ENCODE data around the gene SPECC1L.

Gene SPECC1L

GRCh38 chr22:24341627-24342026 lies 71.0 kb downstream of the SPECC1L start:
- no peak for TF ChIP-seq CTCF (IDR thresholded peaks at IDR 0.05; ENCODE audit: insufficient read depth, low read depth, low read length, missing control alignments)
- H3K4me3 ChIP-seq (ENCODE audit: low read length) = no peak overlapping the region
- no peak for DNase-seq (ENCODE audit: low read depth)

GRCh38 chr22:24350627-24351026 lies 80.0 kb downstream of the SPECC1L start:
- H3K4me3 ChIP-seq (ENCODE audit: low read length) = no peak overlapping the region
- DNase-seq (ENCODE audit: low read depth) = no peak
- TF ChIP-seq CTCF (IDR thresholded peaks at IDR 0.05; ENCODE audit: insufficient read depth, low read depth, low read length, missing control alignments) = no peak

GRCh38 chr22:24353121-24353520 lies 82.5 kb downstream of the SPECC1L start:
- DNase-seq (ENCODE audit: low read depth) = no peak
- no peak overlapping the region for H3K4me3 ChIP-seq (ENCODE audit: low read length)
- TF ChIP-seq CTCF (IDR thresholded peaks at IDR 0.05; ENCODE audit: insufficient read depth, low read depth, low read length, missing control alignments) = no peak

- peak; percentile 20 for DNase-seq (ENCODE audit: low read depth)
- no peak overlapping the region for H3K4me3 ChIP-seq (ENCODE audit: low read length)
- no peak for TF ChIP-seq CTCF (IDR thresholded peaks at IDR 0.05; ENCODE audit: insufficient read depth, low read depth, low read length, missing control alignments)
These were observed 84.9 kb downstream of the SPECC1L start for GRCh38 chr22:24355574-24355973.

- peak; percentile 6 for DNase-seq (ENCODE audit: low read depth)
- H3K4me3 ChIP-seq (ENCODE audit: low read length) = no peak overlapping the region
- no peak for TF ChIP-seq CTCF (IDR thresholded peaks at IDR 0.05; ENCODE audit: insufficient read depth, low read depth, low read length, missing control alignments)
These were observed 86.9 kb downstream of the SPECC1L start for GRCh38 chr22:24357547-24357946.

GRCh38 chr22:24358105-24358836 lies 87.6 kb downstream of the SPECC1L start:
- TF ChIP-seq CTCF (IDR thresholded peaks at IDR 0.05; ENCODE audit: insufficient read depth, low read depth, low read length, missing control alignments) = no peak
- no peak for DNase-seq (ENCODE audit: low read depth)
- H3K4me3 ChIP-seq (ENCODE audit: low read length) = no peak overlapping the region
